Measurements from ENCODE around the gene SULT1E1.

Gene SULT1E1

GRCh38 chr4:69860052-69860451 lies at the start of gene SULT1E1:
TSS of gene SULT1E1 (minus strand) at chr4:69860145. CDS start at chr4:69857644, 2,501 bp downstream.
- DNase-seq (ENCODE audit: low read depth in 2 of 2): peak; percentile 60 to 62

DNA sequence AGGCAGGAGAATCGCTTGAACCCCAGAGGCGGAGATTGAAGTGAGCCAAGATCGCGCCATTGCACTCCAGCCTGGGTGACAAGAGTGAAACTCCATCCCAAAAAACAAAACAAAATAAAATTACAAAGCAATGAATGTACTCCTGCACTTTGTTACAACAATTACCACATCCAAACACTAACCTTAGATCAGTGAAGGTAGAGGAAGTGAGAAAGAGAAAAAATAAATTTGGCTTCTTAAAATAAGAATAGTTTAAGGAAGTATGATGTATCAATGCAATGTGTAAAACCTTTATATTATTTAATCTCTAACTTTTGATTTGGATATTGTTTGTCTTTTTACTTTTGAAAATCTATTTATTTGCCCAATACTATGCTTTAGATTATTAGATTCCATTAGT lies 49.2 kb upstream of the SULT1E1 start:
- no peak for DNase-seq (ENCODE audit: low read depth in 2 of 2)

GRCh38 chr4:69907151-69907550 lies 47.2 kb upstream of the SULT1E1 start:
- peak; percentile 28 to 29 for DNase-seq (ENCODE audit: low read depth in 2 of 2)

DNA sequence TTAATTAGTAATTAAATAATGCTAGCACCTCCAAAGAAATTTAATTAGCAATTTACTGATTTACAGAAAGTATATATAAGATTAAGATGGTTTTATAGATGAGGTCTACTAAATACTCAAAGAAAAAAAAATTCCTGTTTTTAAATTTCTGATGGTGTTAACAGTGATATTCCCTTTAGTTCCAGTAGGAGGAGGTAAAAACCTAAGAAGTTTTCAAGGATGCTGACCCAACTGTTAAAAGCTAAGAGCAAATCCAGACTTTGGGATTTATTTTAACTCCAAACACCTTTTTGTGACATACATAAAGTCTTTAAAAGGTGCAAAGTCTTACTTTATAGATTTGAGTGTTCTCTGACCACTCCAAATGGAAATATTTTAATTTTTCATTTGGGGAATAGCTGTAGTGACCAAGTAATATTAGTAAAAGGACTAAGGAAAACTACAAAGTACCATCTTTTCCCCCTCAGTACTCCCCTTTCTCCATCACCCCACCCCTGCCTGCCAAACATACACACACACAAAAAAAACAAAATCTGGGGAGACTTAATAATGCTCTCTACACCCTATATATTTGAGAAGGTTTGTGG lies 36.7 kb upstream of the SULT1E1 start:
- no peak for DNase-seq (ENCODE audit: low read depth in 2 of 2)

DNA sequence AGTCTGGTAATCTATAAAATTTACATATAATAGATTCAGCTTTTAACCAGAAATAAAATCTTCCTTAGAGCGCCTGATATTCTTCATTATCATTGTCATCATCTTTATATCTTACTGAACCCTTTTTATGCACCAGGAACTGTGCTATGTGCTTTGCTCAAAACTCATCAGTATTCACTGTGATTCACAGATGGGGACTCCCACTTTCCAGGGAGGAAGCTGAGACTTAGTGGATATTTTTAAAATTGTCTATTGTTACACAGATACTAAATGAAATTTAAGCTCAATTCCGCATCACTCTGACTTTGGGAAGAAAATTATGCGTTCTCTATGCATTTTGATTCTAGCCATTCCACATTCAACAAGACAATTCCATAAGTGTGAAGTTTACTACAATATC lies 34.8 kb upstream of the SULT1E1 start:
- DNase-seq (ENCODE audit: low read depth in 2 of 2): no peak

- DNase-seq (ENCODE audit: low read depth in 2 of 2): no peak
These were observed 34.2 kb upstream of the SULT1E1 start for GRCh38 chr4:69894186-69894585.

GRCh38 chr4:69888336-69888735 lies 28.4 kb upstream of the SULT1E1 start:
- DNase-seq (ENCODE audit: low read depth in 2 of 2): no peak

DNA sequence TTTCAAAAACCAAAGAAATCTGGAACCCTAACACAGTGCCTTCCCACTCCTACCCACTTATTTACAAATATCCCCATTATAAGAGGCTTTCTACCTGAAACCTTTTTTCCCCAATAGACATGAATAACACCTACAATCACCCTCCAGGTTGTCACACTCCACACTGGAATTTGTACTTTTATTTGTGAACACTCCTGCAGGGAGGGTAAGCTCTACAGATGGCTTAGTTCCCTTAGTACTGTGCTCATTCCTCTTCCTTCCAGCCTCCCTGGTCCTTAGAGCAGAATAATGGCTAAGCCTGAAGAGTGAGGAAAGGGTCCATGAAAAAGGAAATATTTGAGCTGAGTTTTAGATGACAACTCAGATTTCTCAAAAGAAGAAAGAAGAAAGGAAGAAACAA lies 22.2 kb upstream of the SULT1E1 start:
- no peak for DNase-seq (ENCODE audit: low read depth in 2 of 2)

- DNase-seq (ENCODE audit: low read depth in 2 of 2): peak; percentile 11 to 20
These were observed 21.3 kb upstream of the SULT1E1 start for GRCh38 chr4:69881173-69881773.

DNA sequence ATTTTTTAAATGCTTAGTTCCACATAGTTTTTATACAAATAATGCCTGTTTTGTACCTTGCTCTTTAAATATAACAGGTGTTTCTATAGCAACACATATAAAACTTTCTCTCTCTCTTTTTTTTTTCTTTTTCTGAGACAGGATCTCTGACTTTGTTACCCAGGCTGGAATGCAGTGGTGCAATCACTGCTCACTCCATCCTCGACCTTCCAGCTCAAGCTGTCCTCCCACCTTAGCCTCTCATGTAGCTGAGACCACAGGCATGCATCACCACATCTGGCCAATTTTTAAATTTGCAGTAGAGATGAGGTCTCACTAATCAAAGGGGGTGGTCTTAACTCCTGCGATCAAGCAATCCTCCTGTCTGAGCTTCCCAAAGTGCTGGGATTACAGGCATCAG lies 18.3 kb upstream of the SULT1E1 start:
- DNase-seq (ENCODE audit: low read depth in 2 of 2): no peak

GRCh38 chr4:69877453-69877852 lies 17.5 kb upstream of the SULT1E1 start:
- no peak for DNase-seq (ENCODE audit: low read depth in 2 of 2)

DNA sequence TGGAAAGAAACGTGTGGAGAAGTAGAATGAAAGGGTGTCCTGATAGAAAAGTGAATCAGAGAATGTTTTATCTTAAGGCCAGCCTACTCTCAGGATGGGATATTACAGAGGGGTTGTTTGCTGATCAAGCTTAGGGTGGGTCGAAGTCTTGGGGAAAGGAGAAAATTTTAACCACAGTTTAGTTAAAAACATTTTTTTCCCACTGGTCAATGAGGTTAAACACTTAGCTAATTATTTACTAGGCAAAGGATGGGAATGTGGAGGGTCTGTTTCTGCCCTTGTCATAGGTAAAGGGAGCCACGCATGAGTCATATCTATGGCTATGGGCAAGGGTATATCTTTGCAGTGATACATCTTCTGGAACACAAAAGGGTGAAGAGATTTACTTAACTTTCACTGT lies 16.1 kb upstream of the SULT1E1 start:
- DNase-seq (ENCODE audit: low read depth in 2 of 2): no peak

GRCh38 chr4:69875576-69875975 lies 15.6 kb upstream of the SULT1E1 start:
- DNase-seq (ENCODE audit: low read depth in 2 of 2): no peak

- no peak for DNase-seq (ENCODE audit: low read depth in 2 of 2)
These were observed 14.6 kb upstream of the SULT1E1 start for GRCh38 chr4:69874507-69874906.

DNA sequence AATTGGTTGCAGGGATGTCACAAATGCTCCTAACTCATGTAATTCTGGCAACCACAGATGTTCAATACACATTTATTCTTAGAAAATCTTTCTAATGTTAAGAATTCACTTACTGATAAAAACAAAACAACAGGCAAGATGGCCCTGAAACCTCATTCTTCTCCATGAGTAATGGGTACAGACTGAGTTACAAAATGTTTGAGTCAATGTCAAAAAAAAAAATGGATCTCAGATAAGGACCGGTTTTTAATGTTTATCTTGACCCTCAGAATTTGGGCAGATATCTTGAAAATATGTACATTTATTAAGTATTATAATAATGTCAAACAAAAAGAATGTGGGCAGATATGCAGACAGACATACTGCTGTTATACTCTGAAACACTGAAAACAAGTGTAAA lies 1.8 kb upstream of the SULT1E1 start:
- DNase-seq (ENCODE audit: low read depth in 2 of 2): no peak

GRCh38 chr4:69860521-69861298 lies 765 bp upstream of the SULT1E1 start:
- no peak for DNase-seq (ENCODE audit: low read depth in 2 of 2)

- no peak for DNase-seq (ENCODE audit: low read depth in 2 of 2)
These were observed 732 bp downstream of the SULT1E1 start for GRCh38 chr4:69859140-69859685.

DNA sequence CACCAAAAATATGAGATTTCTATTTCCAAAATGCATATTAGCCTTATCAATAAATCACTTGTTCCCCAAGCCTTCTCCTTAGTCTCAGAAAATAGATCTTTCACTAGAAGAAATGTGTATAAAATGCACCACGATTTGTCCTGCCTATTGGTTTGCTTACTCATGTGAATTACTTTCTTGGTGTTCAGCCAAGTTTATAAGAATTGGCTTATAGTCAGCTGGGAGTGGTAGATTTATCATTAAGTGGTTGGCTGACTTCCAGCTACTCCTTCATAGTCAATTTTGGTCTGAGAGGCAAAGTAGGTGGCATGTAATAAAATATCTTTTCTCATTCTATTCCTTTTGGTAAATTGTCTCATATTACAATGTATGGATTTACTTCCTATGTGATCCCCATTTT lies 1.3 kb downstream of the SULT1E1 start:
- peak; percentile 11 to 25 for DNase-seq (ENCODE audit: low read depth in 2 of 2)

GRCh38 chr4:69855822-69856221 lies 4.1 kb downstream of the SULT1E1 start:
- no peak for DNase-seq (ENCODE audit: low read depth in 2 of 2)

GRCh38 chr4:69849969-69850368 lies 10.0 kb downstream of the SULT1E1 start:
- no peak for DNase-seq (ENCODE audit: low read depth in 2 of 2)

DNA sequence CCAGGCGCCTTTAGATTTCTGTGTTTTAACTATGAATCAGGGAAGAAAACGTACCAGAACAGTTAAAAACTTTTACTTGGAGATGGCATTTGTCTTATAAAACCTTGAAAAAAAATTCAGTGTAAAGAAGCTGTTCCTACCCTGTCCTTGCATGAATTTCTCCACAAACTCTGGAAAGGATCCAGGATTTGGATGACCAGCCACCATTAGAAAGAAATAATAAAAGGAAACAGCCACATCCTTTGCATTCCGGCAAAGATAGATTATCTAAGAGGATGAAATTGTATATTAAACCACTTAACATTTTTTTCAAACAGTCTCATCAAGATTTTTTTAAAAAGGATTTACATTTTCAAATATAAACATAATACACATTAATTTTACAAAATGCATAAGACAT lies 10.6 kb downstream of the SULT1E1 start:
- DNase-seq (ENCODE audit: low read depth in 2 of 2): peak; percentile 5 to 6

GRCh38 chr4:69848028-69848427 lies 11.9 kb downstream of the SULT1E1 start:
- DNase-seq (ENCODE audit: low read depth in 2 of 2): no peak

DNA sequence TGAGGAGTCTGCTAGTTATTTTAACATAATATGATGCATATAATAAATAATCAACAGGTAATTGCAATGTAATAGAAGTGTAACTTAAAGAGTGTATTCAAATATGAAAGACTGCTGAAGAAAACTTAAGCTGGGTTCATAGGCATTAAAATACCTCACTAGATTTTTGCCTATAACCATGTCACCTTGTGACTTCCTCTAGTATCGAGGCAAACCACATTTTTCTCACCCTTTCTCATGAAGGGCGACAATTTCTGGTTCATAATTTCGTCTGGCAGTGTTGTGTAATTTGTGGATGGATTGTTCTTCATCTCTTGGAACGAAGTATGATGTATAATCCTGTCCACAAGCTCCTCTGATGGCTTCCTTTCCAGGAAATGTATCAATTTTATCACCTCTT lies 16.0 kb downstream of the SULT1E1 start:
- no peak for DNase-seq (ENCODE audit: low read depth in 2 of 2)
